GM12865 (cell line): Measurements from ENCODE around the gene GRM4.

ENCODE experiments used
- DNase-seq: peaks from one replicate; pipeline ENCODE4 v3.0.0; 2010; ENCODE audit warnings: low read depth
- H3K4me3 ChIP-seq: 2 replicates; pipeline ENCODE4 v1.5.1; 2011; ENCODE audit warnings: mild to moderate bottlenecking, low read depth, low read length, control low read depth
- CTCF ChIP-seq: IDR thresholded peaks from 2 replicates; pipeline ENCODE4 v1.5.1; 2011; ENCODE audit warnings: low read length, control low read depth, low read depth, inconsistent platforms; ENCODE audit not compliant: insufficient read depth; ENCODE audit errors: missing control alignments

Gene GRM4

GRCh38 chr6:34098045-34098936, 47.6 kb downstream of the GRM4 start:
- H3K4me3 ChIP-seq: no peak overlapping the region
- DNase-seq: no peak
- TF ChIP-seq CTCF: no peak

GRCh38 chr6:34096814-34097213, 49.1 kb downstream of the GRM4 start:
- TF ChIP-seq CTCF: no peak
- no peak overlapping the region for H3K4me3 ChIP-seq
- DNase-seq: no peak

- no peak for TF ChIP-seq CTCF
- DNase-seq: no peak
- no peak overlapping the region for H3K4me3 ChIP-seq
These were observed 49.7 kb downstream of the GRM4 start for GRCh38 chr6:34096193-34096592.

GRCh38 chr6:34095741-34096140, 50.1 kb downstream of the GRM4 start:
- no peak for DNase-seq
- H3K4me3 ChIP-seq: no peak overlapping the region
- no peak for TF ChIP-seq CTCF

DNA sequence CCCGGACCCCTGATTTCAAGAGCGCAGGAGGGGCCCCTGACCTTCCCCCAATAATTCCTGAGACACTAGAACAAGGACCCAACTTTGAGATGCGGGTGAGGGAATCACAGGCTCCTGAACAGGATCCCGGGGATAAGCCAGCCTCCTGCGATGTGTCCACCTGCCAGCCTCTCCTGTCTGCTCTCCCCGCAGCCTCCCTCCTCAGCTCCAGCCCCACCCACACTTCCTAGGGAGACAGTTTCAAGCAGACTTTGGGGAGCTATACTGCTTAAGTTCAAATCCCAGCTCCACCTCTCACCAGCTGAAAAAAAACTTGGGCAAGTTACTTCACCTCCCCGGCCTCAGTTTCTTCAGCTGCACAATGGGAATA, 50.8 kb downstream of the GRM4 start:
- DNase-seq: no peak
- no peak for TF ChIP-seq CTCF
- no peak overlapping the region for H3K4me3 ChIP-seq

DNA sequence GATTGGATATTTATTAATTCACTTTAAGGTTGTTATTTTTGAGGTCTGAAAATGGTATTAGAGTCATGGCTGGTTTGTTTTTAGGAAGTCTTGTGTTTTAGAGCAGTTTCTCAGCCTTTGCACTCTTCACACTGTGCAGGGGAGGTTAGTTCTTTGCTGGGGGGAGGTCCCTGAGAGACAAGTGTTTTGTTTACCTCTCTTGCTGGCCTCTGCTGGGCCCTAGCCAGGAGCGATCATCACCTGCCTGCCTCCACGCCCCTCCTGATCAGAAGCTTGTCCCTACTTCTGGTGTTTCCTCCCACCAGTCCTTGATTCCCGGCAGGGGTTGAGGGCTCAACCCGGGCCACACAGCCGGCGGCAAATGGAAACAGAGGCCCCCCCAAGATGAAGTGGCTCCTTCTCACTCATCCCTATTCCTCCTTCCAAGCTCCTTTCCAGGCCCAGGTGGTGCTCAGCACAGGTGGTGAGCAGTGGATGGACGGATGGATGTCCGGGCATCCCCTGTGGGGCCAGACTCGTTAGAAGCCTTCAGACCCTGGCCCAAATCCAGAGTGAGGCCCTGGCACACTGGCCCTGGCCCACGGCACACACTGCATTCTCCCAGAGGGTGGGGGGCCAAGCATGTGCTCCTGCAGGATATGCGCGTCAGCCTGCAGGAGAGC, 51.3 kb downstream of the GRM4 start:
- H3K4me3 ChIP-seq: no peak overlapping the region
- no peak for TF ChIP-seq CTCF
- DNase-seq: no peak
